HepG2 (cell line): ENCODE measurements around the gene BCL2L1. TPM values are rescaled to one million over a fixed set of nuclear protein-coding genes. Genes with fewer than 3 reads are reported as not detected.

Experiments used
- CERS6 ChIP-seq: sonication (generic); formaldehyde crosslinking; IDR thresholded peaks from 2 replicates; pipeline ENCODE4 v1.5.0; 2020; ENCODE audit warnings: missing genetic modification reagents
- CHD2 ChIP-seq: IDR thresholded peaks from 2 replicates; pipeline ENCODE4 v1.6.1; 2011; ENCODE audit warnings: low read depth, low read length, improper control_type of control experiment
- CTCF ChIP-seq: sonication (generic); formaldehyde crosslinking; IDR thresholded peaks from 2 replicates; pipeline ENCODE4 v1.5.0; 2020; ENCODE audit warnings: mild to moderate bottlenecking, missing genetic modification reagents, moderate library complexity
- ETS1 ChIP-seq: sonication (generic); formaldehyde crosslinking; IDR thresholded peaks from 2 replicates; pipeline ENCODE4 v1.4.0; 2020; ENCODE audit warnings: missing genetic modification reagents
- FOSL1 ChIP-seq: sonication (generic); formaldehyde crosslinking; IDR thresholded peaks from 2 replicates; pipeline ENCODE4 v1.9.0; 2021; ENCODE audit warnings: missing genetic modification reagents, borderline replicate concordance
- FOXO1 ChIP-seq: sonication (generic); formaldehyde crosslinking; IDR thresholded peaks from 2 replicates; pipeline ENCODE4 v1.4.0; 2020; ENCODE audit warnings: missing genetic modification reagents
- HOXA7 ChIP-seq: sonication (generic); formaldehyde crosslinking; IDR thresholded peaks from 2 replicates; pipeline ENCODE4 v1.8.1; 2022; ENCODE audit warnings: mild to moderate bottlenecking, missing genetic modification reagents, moderate library complexity
- JDP2 ChIP-seq: sonication (generic); formaldehyde crosslinking; IDR thresholded peaks from 2 replicates; pipeline ENCODE4 v1.8.1; 2022; ENCODE audit warnings: missing genetic modification reagents, borderline replicate concordance
- KLF11 ChIP-seq: IDR thresholded peaks from 2 replicates; pipeline ENCODE4 v1.6.1; 2016; ENCODE audit warnings: missing compliant biosample characterization
- KMT2A ChIP-seq: sonication (generic); formaldehyde crosslinking; IDR thresholded peaks from 2 replicates; pipeline ENCODE4 v1.4.0; 2020; ENCODE audit warnings: missing genetic modification reagents
- MEIS2 ChIP-seq: sonication (generic); formaldehyde crosslinking; IDR thresholded peaks from 2 replicates; pipeline ENCODE4 v1.9.0; 2021; ENCODE audit warnings: mild to moderate bottlenecking, missing genetic modification reagents
- MLX ChIP-seq: IDR thresholded peaks from 2 replicates; pipeline ENCODE4 v1.6.1; 2016
- NBN ChIP-seq: fragments of 450-650 bp; conservative IDR thresholded peaks from 2 replicates; pipeline ENCODE4 v1.6.1; 2017
- NCOA1 ChIP-seq: sonication (generic); formaldehyde crosslinking; IDR thresholded peaks from 2 replicates; pipeline ENCODE4 v1.9.0; 2021; ENCODE audit warnings: missing genetic modification reagents
- PLSCR1 ChIP-seq: sonication (generic); formaldehyde crosslinking; IDR thresholded peaks from 2 replicates; pipeline ENCODE4 v1.5.0; 2020; ENCODE audit warnings: missing genetic modification reagents, mild to moderate bottlenecking, borderline replicate concordance
- TIGD3 ChIP-seq: sonication (generic); formaldehyde crosslinking; IDR thresholded peaks from 2 replicates; pipeline ENCODE4 v1.5.1; 2020; ENCODE audit warnings: mild to moderate bottlenecking, missing genetic modification reagents, borderline replicate concordance
- ZNF431 ChIP-seq: sonication (generic); formaldehyde crosslinking; IDR thresholded peaks from 2 replicates; pipeline ENCODE4 v1.9.0; 2022; ENCODE audit warnings: missing genetic modification reagents, low read depth, mild to moderate bottlenecking, borderline replicate concordance
- ZNF441 ChIP-seq: sonication (generic); formaldehyde crosslinking; IDR thresholded peaks from 2 replicates; pipeline ENCODE4 v1.7.0; 2021; ENCODE audit warnings: missing genetic modification reagents, borderline replicate concordance
- ZNF589 ChIP-seq: sonication (generic); formaldehyde crosslinking; conservative IDR thresholded peaks from 2 replicates; pipeline ENCODE4 v1.8.0; 2022; ENCODE audit warnings: mild to moderate bottlenecking, moderate library complexity, missing genetic modification reagents
- ZNF615 ChIP-seq: sonication (generic); formaldehyde crosslinking; IDR thresholded peaks from 2 replicates; pipeline ENCODE4 v1.5.0; 2020; ENCODE audit warnings: mild to moderate bottlenecking, missing genetic modification reagents, borderline replicate concordance
- ZSCAN25 ChIP-seq: sonication (generic); formaldehyde crosslinking; IDR thresholded peaks from 2 replicates; pipeline ENCODE4 v1.8.0; 2022; ENCODE audit warnings: mild to moderate bottlenecking, missing genetic modification reagents
- polyA plus RNA-seq, 8 experiments: library from polyadenylated mRNA; depleted of rRNA in 3 of 8; stranded (reverse) in 7 of 8; unstranded in 1 of 8; fragments of >200 nt; fragmentation: Illumina TruSeq in 4 of 8; extraction: Trizol in 4 of 8; gene quantifications; 2 replicates each; pipeline versions ENCODE4 v1.2.1 to v1.2.3, GENCODE V29; 2011 to 2016; ENCODE audit warnings: low read depth in 4 of 8, missing spikeins in 1 of 8, mixed read lengths in 1 of 8; ENCODE audit not compliant: insufficient read depth in 1 of 8
- total RNA-seq, 5 experiments: library from RNA; depleted of rRNA; stranded (reverse); fragments of >200 nt; fragmentation: Illumina TruSeq; extraction: Trizol; gene quantifications; 2 replicates each; pipeline ENCODE4 v1.2.3, GENCODE V29; 2016; ENCODE audit warnings: low read depth in 1 of 5
- TF ChIP-seq, protein P1 (sequence below): sonication (generic); formaldehyde crosslinking; IDR thresholded peaks from 2 replicates; pipeline ENCODE4 v1.5.0; 2020; ENCODE audit warnings: missing genetic modification reagents

The BCL2L1 gene
- total and polyA plus RNA-seq, 2 of the 13 experiments (the other 11 are each of a cell fraction or from before 2014, with no cell fraction given), result 164 to 258 TPM

DNA sequence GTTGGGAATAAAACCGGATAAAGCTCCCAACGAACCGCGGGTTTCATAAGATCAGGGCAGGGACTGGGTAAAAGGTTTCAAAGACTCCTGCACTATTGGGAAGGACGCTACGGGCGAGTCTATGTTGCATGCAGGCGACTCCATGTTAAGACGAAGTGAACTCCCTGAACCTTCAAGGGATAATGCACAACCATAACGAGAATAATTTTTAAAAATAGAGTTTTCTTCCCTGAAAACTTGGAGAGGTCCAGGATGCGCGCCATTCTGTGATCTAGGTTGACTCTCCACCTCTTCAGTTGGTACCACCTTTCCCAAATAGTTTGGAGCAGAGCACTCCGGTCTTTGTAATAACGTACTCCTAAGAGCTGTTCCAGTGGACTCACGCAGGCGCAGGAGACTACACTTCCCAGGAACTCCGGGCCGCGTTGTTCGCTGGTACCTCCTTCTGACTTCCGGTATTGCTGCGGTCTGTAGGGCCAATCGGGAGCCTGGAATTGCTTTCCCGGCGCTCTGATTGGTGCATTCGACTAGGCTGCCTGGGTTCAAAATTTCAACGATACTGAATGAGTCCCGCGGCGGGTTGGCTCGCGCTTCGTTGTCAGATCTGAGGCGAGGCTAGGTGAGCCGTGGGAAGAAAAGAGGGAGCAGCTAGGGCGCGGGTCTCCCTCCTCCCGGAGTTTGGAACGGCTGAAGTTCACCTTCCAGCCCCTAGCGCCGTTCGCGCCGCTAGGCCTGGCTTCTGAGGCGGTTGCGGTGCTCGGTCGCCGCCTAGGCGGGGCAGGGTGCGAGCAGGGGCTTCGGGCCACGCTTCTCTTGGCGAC, 16.3 kb upstream of the BCL2L1 start, which contains the start of gene TPX2 (continued):
- TF ChIP-seq TIGD3 (CRISPR knock-in tag) (no peak), CERS6 (CRISPR knock-in tag) (no peak), FOXO1 (CRISPR knock-in tag) (peak; percentile 68; the same call in 1 of the 2 replicates), NBN (no peak), PLSCR1 (CRISPR knock-in tag) (no peak), ZSCAN25 (CRISPR knock-in tag) (peak; percentile 63), MEIS2 (CRISPR knock-in tag) (peak; percentile 40), CHD2 (peak; percentile 70; the same call in 1 of the 2 replicates), ZNF589 (CRISPR knock-in tag) (peak; percentile 98), MLX (CRISPR knock-in tag) (no peak), CTCF (peak; percentile 68), KMT2A (CRISPR knock-in tag) (peak; percentile 100), ZNF431 (CRISPR knock-in tag) (peak; percentile 51; the same call in 1 of the 2 replicates), HOXA7 (CRISPR knock-in tag) (peak; percentile 95), ZNF441 (peak; percentile 33; the same call in 1 of the 2 replicates), NCOA1 (CRISPR knock-in tag) (peak; percentile 46; the same call in 1 of the 2 replicates), ETS1 (CRISPR knock-in tag) (peak; percentile 77; the same call in 1 of the 2 replicates), JDP2 (CRISPR knock-in tag) (peak; percentile 93; the same call in 1 of the 2 replicates), KLF11 (CRISPR knock-in tag) (peak; percentile 68; the same call in 1 of the 2 replicates), FOSL1 (CRISPR knock-in tag) (no peak), ZNF615 (CRISPR knock-in tag) (no peak)
- TF ChIP-seq, protein P1, sequence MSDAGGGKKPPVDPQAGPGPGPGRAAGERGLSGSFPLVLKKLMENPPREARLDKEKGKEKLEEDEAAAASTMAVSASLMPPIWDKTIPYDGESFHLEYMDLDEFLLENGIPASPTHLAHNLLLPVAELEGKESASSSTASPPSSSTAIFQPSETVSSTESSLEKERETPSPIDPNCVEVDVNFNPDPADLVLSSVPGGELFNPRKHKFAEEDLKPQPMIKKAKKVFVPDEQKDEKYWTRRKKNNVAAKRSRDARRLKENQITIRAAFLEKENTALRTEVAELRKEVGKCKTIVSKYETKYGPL (CRISPR knock-in tag), result peak; percentile 78; the same call in 1 of the 2 replicates
